ENCODE measurements around the gene COMT. TPM values are rescaled to one million over a fixed set of nuclear protein-coding genes. Genes with fewer than 3 reads are reported as not detected.
A peak's percentile ranks its signal among the peaks of the same experiment; 100 is the strongest.

COMT gene
- total RNA-seq, 1 experiment from 2014 or later, result 109 TPM

GRCh38 chr22:19972652-19973550 is 31.3 kb downstream of the COMT start:
- peaks cover 14 to 28% of the 10 kb centered on the region in 2 experiments for H3K4me1 ChIP-seq (ENCODE audit: control insufficient read depth in 1 of 2, insufficient read depth in 2 of 2, low read length in 2 of 2)
- no peaks in the 10 kb centered on the region for H3K9me2 ChIP-seq (ENCODE audit: insufficient read depth)
- H3K79me2 ChIP-seq (ENCODE audit: insufficient read depth, low read length), result no peaks in the 10 kb centered on the region
- ChIA-PET POLR2A (no interaction called here), CTCF (interaction anchor here (1.4 kb wide), 1 partner anchor 156 kb away, joined by 4 read pairs; no protein-coding TSS in a partner anchor), RAD21 (ENCODE audit: low non-redundant PET in 1 of 2, low total read pairs in 2 of 2, uncharacterized antibody in 2 of 2, unreplicated experiment in 2 of 2) (no interaction called here)
- ATAC-seq, result no peak
- no peak overlapping the region for H3K27ac ChIP-seq (ENCODE audit: low read depth, low read length)
- no peak overlapping the region for H3K9ac ChIP-seq (ENCODE audit: low read length)
- no peak overlapping the region for H2AFZ ChIP-seq (ENCODE audit: low read depth, low read length, poor library complexity, severe bottlenecking)
- intact Hi-C loops (cut with micrococcal nuclease), result loop anchor here (5.0 kb wide), 1 partner anchor 39 kb away; no protein-coding TSS in a partner anchor
- H4K20me1 ChIP-seq (ENCODE audit: insufficient read depth), result no peaks in the 10 kb centered on the region
- H3K9me3 ChIP-seq (ENCODE audit: control insufficient read depth in 1 of 2, insufficient read depth in 1 of 2, low read depth in 1 of 2, low read length in 2 of 2), result no peaks in the 10 kb centered on the region
- H3K36me3 ChIP-seq (ENCODE audit: control insufficient read depth in 1 of 2, insufficient read depth in 2 of 2, low read length in 2 of 2), result peaks cover 8 to 11% of the 10 kb centered on the region in 2 experiments; a peak in 2 of 4 replicates
- no peak for DNase-seq (ENCODE audit: low read depth, low spot score)
- H3K27me3 ChIP-seq (ENCODE audit: insufficient read depth, low read length), result no peaks in the 10 kb centered on the region
- H3K4me3 ChIP-seq (replicated peaks in 1 of 2; ENCODE audit: low read depth in 1 of 2, low read length in 2 of 2), result no peak overlapping the region
- TF ChIP-seq, protein P1, sequence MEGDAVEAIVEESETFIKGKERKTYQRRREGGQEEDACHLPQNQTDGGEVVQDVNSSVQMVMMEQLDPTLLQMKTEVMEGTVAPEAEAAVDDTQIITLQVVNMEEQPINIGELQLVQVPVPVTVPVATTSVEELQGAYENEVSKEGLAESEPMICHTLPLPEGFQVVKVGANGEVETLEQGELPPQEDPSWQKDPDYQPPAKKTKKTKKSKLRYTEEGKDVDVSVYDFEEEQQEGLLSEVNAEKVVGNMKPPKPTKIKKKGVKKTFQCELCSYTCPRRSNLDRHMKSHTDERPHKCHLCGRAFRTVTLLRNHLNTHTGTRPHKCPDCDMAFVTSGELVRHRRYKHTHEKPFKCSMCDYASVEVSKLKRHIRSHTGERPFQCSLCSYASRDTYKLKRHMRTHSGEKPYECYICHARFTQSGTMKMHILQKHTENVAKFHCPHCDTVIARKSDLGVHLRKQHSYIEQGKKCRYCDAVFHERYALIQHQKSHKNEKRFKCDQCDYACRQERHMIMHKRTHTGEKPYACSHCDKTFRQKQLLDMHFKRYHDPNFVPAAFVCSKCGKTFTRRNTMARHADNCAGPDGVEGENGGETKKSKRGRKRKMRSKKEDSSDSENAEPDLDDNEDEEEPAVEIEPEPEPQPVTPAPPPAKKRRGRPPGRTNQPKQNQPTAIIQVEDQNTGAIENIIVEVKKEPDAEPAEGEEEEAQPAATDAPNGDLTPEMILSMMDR (IDR thresholded peaks at IDR 0.05 in 2 of 3, conservative IDR thresholded peaks at IDR 0.05 in 1 of 3; ENCODE audit: borderline replicate concordance in 1 of 3, insufficient read depth in 1 of 3, low read depth in 2 of 3, low read length in 2 of 3), result no peak
- H3K4me2 ChIP-seq (ENCODE audit: low read length), result no peak overlapping the region
- no TSS peak for BruUV-seq (replicated peaks)

DNA sequence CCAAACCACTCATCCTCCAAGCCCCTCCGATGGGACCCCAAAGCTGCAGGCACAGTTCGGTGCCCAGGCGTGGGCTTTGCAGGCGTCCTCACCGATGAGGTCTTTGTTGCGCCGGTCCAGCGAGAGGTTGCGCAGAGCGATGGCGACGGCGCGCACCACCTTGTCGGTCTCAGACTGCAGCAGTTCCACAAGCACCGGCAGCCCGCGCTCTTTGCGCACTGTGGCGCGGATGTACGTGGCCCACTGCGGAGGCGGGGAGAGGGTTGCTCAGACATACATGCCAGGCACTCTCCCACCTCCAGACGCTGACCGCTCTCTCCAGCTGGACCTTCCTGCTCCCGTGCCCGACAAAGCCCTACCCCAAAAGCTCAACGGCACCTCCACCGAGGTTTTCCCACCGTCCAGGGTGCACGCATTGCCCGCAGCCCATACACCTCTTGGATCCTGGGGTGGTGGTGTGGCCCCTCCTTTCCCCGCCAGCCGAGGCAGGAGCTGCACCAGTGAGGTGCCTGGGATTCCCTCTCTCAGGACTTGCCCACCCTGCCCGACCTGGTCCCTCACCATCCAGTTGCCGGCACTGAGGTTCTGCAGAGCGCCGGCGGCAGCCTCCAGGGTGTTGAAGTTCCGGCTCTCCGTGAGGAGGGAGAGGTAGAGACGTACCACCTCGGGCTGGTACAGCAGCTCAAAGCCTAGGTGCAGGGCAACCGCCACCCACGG is 32.1 kb downstream of the COMT start:
- intact Hi-C loops (cut with micrococcal nuclease), result loop anchor here (5.0 kb wide), 1 partner anchor 39 kb away; no protein-coding TSS in a partner anchor
- no peak overlapping the region for H2AFZ ChIP-seq (ENCODE audit: low read depth, low read length, poor library complexity, severe bottlenecking)
- 0 out of 2 replicates have a peak overlapping the region, but pooled peaks have one; percentile 8 for H3K4me2 ChIP-seq (ENCODE audit: low read length)
- H4K20me1 ChIP-seq (ENCODE audit: insufficient read depth), result no peaks in the 10 kb centered on the region
- no peak for ATAC-seq
- ChIA-PET POLR2A (interaction anchor here (1.7 kb wide), 1 partner anchor 47 kb away, joined by 5 read pairs; the partner anchor contains the start of gene TANGO2), CTCF (interaction anchor here (0.6 to 1.4 kb wide), 2 partner anchors 20 to 156 kb away, joined by 3 to 4 read pairs; no protein-coding TSS in a partner anchor), RAD21 (ENCODE audit: low non-redundant PET in 1 of 2, low total read pairs in 2 of 2, uncharacterized antibody in 2 of 2, unreplicated experiment in 2 of 2) (no interaction called here)
- H3K9ac ChIP-seq (ENCODE audit: low read length), result no peak overlapping the region
- BruUV-seq (replicated peaks), result no TSS peak
- H3K4me3 ChIP-seq (replicated peaks in 1 of 2; ENCODE audit: low read depth in 1 of 2, low read length in 2 of 2), result no peak overlapping the region
- DNase-seq (ENCODE audit: low read depth, low spot score), result no peak
- H3K27ac ChIP-seq (ENCODE audit: low read depth, low read length), result no peak overlapping the region; the same call in 1 of the 2 replicates
- no peaks in the 10 kb centered on the region for H3K79me2 ChIP-seq (ENCODE audit: insufficient read depth, low read length)
- no peaks in the 10 kb centered on the region for H3K9me2 ChIP-seq (ENCODE audit: insufficient read depth)
- peaks cover 14 to 28% of the 10 kb centered on the region in 2 experiments for H3K4me1 ChIP-seq (ENCODE audit: control insufficient read depth in 1 of 2, insufficient read depth in 2 of 2, low read length in 2 of 2)
- H3K9me3 ChIP-seq (ENCODE audit: control insufficient read depth in 1 of 2, insufficient read depth in 1 of 2, low read depth in 1 of 2, low read length in 2 of 2), result no peaks in the 10 kb centered on the region
- H3K36me3 ChIP-seq (ENCODE audit: control insufficient read depth in 1 of 2, insufficient read depth in 2 of 2, low read length in 2 of 2), result peaks cover 7 to 8% of the 10 kb centered on the region in 2 experiments; a peak in 2 of 4 replicates
- no peaks in the 10 kb centered on the region for H3K27me3 ChIP-seq (ENCODE audit: insufficient read depth, low read length)
- TF ChIP-seq RAD21 (IDR thresholded peaks at IDR 0.05; ENCODE audit: low read depth) (no peak), SIN3A (IDR thresholded peaks at IDR 0.05; ENCODE audit: low read depth) (no peak), EZH2 (IDR thresholded peaks at IDR 0.05) (no peak), ZFX (IDR thresholded peaks at IDR 0.05) (no peak), REST (IDR thresholded peaks at IDR 0.05; ENCODE audit: low read depth) (no peak), SP1 (IDR thresholded peaks at IDR 0.05; ENCODE audit: low read depth) (no peak), CBX3 (IDR thresholded peaks at IDR 0.05; ENCODE audit: low read depth) (no peak), ELF1 (IDR thresholded peaks at IDR 0.05; ENCODE audit: borderline replicate concordance, low read depth) (no peak), SRF (IDR thresholded peaks at IDR 0.05; ENCODE audit: low read depth) (no peak), ZNF274 (IDR thresholded peaks at IDR 0.05; ENCODE audit: low read depth, low read length) (no peak), YY1 (IDR thresholded peaks at IDR 0.05; ENCODE audit: extremely low read depth, insufficient replicate concordance, low read depth, low read length) (no peak)
